PC-9 (cell line): Measurements from ENCODE around the gene TMEM176A.

Experiments used
- EZH2 ChIP-seq: fragments of 200-600 bp; sonication (generic); IDR thresholded peaks from 2 replicates; pipeline ENCODE4 v1.8.0; 2017; ENCODE audit warnings: antibody characterized with exemption, low read depth
- TF ChIP-seq, protein P1 (sequence below): fragments of 200-600 bp; sonication (generic); conservative IDR thresholded peaks from 2 replicates; pipeline ENCODE4 v1.6.1; 2017; ENCODE audit warnings: mixed run types, antibody characterized with exemption, mild to moderate bottlenecking, moderate library complexity

DNA sequence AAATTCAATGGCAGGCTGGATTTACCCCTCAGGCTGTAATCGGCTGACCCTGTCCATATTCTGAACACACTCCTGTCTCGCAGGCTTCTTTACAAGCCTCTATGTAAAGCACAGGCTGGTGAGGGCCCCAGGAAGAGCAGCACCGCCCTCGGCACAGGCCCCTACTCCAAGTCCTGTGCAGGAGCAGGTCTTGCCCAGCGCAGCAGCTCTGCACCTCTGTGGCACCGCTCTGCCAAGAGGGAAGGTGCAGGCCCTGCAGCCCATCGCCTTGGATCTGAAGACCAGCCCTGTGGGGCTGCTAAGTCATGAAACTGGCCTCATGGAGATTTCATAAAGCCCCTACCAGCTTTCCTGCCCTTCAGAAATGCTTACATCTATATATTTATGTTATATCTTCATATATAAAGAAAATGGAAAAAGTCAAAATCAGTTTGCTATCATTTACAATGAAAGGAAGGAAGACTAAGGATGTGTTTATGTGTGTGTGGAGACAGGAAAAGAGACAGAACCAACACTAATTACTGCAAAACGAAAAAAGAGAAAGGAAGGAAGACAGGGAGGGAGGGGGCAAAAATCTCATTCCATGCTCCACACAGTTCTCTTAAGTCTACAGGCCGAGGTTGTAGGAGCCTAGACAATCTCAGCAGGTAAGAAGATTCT lies 10.0 kb upstream of the TMEM176A start:
- TF ChIP-seq EZH2 = no peak
- TF ChIP-seq, protein P1, sequence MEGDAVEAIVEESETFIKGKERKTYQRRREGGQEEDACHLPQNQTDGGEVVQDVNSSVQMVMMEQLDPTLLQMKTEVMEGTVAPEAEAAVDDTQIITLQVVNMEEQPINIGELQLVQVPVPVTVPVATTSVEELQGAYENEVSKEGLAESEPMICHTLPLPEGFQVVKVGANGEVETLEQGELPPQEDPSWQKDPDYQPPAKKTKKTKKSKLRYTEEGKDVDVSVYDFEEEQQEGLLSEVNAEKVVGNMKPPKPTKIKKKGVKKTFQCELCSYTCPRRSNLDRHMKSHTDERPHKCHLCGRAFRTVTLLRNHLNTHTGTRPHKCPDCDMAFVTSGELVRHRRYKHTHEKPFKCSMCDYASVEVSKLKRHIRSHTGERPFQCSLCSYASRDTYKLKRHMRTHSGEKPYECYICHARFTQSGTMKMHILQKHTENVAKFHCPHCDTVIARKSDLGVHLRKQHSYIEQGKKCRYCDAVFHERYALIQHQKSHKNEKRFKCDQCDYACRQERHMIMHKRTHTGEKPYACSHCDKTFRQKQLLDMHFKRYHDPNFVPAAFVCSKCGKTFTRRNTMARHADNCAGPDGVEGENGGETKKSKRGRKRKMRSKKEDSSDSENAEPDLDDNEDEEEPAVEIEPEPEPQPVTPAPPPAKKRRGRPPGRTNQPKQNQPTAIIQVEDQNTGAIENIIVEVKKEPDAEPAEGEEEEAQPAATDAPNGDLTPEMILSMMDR = no peak
